Activated naive CD4-positive, alpha-beta T cell treated with anti-CD3 and anti-CD28 coated beads, Interleukin-2, amount 50 U/mL, for 72 hours (primary cell): ENCODE data around the gene TMEM30B. TPM values are rescaled to one million over a fixed set of nuclear protein-coding genes. Genes with fewer than 3 reads are reported as not detected.
"Not testable (repeated sequence)": the region's sequence is repeated elsewhere in the genome, so short reads cannot be mapped to it uniquely, and the experiment has no call there.

ENCODE experiments used
- ATAC-seq, 2 donors: fragments of 150-1000 bp; cut with Tn5 transposase; 2 replicates each; pipeline ENCODE4 v1.10.0; 2021; ENCODE audit warnings: mild to moderate bottlenecking in 2 of 2, moderate library complexity in 2 of 2
- DNase-seq, 2 donors: peaks; one replicate each; pipeline ENCODE4 v3.0.0; 2021 to 2022; ENCODE audit warnings: low spot score in 2 of 2
- H3K27ac Mint-ChIP-seq, 2 donors: one replicate each; pipeline ENCODE4 v1.8.0; 2022; ENCODE audit warnings: mild to moderate bottlenecking in 2 of 2, mixed read lengths in 2 of 2
- H3K36me3 Mint-ChIP-seq, 2 donors: one replicate each; pipeline ENCODE4 v1.8.0; 2022; ENCODE audit warnings: mixed read lengths in 2 of 2
- H3K9me3 Mint-ChIP-seq, 2 donors: one replicate each; pipeline ENCODE4 v1.8.0; 2022; ENCODE audit warnings: mixed read lengths in 2 of 2
- total RNA-seq, 2 donors: library from RNA; stranded (reverse); gene quantifications; one replicate each; pipeline ENCODE4 v1.2.3, GENCODE V29; 2022

Gene TMEM30B
- total RNA-seq, 2 donors from 2014 or later = 1.4 to 2.1 TPM

DNA sequence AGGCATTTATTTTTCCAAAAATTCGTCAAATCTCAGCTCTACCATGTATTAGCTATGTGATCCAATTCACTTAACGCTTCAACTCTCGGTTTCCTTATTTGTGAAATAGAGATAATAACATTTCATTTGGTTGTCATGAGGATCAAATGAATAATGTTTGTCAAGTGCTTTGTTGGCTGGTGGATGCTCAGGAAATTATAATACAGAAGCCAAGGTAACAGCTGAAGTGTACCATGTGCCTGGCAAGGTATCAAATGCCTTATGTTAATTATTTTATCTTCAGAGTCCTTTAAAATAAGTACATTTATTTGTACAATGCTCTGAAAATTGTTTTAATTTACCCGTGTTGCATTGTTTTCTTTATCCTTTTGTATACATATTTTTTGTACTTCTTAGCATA, 34.2 kb upstream of the TMEM30B start:
- Mint-ChIP-seq H3K9me3 (peaks cover 5 to 14% of the 10 kb centered on the region in 2 donors), H3K36me3 (peaks cover 14 to 40% of the 10 kb centered on the region in 2 donors), H3K27ac (no peak overlapping the region)
- DNase-seq (no peak), ATAC-seq (no peak)

DNA sequence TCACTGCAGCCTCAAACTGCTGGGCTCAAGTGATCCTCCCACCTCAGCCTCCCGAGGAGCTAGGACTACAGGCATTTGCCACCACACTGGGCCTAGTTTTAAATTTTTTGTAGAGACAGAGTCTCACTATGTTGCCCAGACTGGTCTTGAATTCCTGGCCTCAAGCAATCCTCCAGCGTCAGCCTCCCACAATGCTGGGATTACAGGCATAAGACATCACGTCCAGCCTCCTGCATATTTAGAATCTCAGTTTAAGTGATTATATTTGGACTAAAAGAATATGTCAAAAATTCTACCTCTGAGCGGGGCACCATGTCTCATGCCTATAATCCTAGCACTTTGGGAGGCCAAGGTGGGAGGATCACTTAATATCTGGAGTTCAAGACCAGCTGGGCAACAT, 27.6 kb upstream of the TMEM30B start:
- ATAC-seq, DNase-seq: not testable (repeated sequence)
- peak overlapping the region in 1 of 2 donors; percentile 50 for H3K27ac Mint-ChIP-seq
- H3K36me3 Mint-ChIP-seq = peaks cover 35 to 60% of the 10 kb centered on the region in 2 donors
- peaks cover 13 to 25% of the 10 kb centered on the region in 2 donors for H3K9me3 Mint-ChIP-seq

DNA sequence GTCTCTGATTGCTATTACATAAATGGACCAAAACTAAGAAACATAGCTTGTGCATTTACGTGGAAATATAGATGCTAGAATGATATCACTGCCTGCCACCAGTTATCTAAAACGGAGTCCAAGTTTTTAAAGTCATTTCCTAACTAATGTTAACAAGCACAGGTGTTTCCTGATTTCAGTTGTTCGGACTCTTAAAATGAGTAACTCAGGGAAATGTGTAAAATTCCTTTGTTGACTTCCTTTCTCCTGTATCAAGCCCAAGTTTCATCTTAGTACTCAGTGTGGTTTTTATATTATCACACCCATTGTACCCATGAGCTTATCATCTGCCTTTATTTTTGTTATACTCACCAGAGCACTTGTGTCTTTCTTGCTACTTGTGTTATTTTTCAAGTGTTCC, 27.1 kb upstream of the TMEM30B start:
- DNase-seq = no peak
- Mint-ChIP-seq H3K36me3 (peaks cover 35 to 55% of the 10 kb centered on the region in 2 donors), H3K9me3 (peaks cover 13 to 30% of the 10 kb centered on the region in 2 donors), H3K27ac (no peak overlapping the region)
- ATAC-seq = peak in 1 of 2 donors; percentile 37

DNA sequence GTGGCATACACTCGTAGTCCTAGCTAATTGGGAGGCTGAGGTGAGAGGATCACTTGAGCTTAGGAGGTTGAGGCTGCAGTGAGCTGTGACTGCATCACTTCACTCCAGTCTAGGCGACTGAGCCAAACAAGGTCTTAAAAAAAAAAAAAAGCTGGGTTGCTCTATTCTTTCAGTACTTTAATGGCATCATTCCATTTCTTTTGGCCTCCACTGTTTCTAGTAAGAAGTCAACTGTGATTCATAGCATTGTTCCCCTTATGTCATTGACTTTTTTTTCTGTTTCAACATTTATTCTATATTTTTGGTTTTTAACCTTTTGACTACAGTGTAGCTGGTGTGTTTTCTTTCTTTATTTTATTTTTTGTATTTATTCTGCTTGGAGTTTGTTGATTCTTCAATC, 23.6 kb upstream of the TMEM30B start:
- ATAC-seq = peak in 1 of 2 donors; percentile 46
- Mint-ChIP-seq H3K27ac (no peak overlapping the region), H3K36me3 (peaks cover 15 to 28% of the 10 kb centered on the region in 2 donors), H3K9me3 (peaks cover 2 to 18% of the 10 kb centered on the region in 2 donors)
- no peak for DNase-seq

DNA sequence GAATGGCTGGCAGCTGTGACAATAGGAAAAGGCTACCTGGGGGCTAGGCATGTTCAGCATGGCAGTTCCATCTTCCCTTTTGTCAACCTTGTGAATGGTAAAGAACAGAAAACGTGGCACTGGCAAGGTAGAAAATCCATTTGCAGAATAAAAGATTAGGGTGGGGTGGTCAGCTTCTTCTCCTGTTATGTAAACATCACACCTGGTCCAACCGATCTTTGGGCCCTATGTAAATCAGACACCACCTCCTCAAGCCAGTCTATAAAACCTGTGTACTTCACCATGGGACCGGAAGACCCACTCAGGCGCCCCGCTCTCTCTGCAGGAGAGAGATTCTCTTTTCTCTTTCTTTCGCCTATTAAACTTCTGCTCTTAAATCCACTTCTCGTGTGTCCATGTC, 19.6 kb upstream of the TMEM30B start:
- ATAC-seq (no peak), DNase-seq (no peak)
- Mint-ChIP-seq H3K9me3 (peaks cover 0 to 10% of the 10 kb centered on the region in 2 donors), H3K27ac (no peak overlapping the region), H3K36me3 (peaks cover 0 to 11% of the 10 kb centered on the region in 2 donors)

DNA sequence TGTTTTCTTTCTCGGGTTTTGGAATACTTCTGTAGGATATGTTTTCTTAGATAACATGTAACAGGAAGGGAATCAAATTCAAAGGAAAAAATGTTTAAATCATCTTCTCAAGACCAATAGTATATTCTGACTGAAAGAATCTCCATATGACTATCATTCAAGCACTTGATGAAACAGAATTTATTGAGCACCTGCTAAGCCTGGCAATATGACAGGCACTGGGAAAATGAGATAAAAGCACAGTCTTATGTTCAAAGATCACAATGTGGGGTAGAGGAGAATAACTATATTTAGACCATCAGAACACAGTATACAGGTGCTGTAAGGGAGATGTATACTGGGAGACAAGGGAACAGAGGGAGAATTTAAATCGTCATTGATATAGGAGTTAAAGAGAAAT, 19.1 kb upstream of the TMEM30B start:
- H3K36me3 Mint-ChIP-seq = peaks cover 0 to 6% of the 10 kb centered on the region in 2 donors
- DNase-seq (no peak), ATAC-seq (peak; percentile 49 to 53)
- peaks cover 0 to 6% of the 10 kb centered on the region in 2 donors for H3K9me3 Mint-ChIP-seq
- peak overlapping the region; percentile 3 to 12 for H3K27ac Mint-ChIP-seq

DNA sequence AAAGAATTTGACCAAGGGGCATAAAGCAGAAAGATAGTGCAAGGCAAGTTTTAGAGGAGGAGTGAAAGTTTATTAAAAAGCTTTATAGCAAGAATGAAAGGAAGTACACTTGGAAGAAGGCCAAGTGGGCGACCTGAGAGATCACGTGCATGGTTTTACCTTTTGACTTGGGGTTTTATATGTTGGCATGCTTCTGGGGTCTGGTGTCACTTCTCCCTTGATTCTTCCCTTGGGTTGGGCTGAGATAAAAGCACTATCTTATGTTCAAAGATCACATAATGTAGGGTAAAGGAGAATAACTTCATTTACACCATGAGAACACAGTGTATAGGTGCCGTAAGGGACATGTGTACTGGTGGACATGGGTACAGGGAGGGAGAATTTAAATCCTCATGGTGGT, 17.7 kb upstream of the TMEM30B start:
- Mint-ChIP-seq H3K36me3 (no peaks in the 10 kb centered on the region), H3K9me3 (peaks cover 0 to 6% of the 10 kb centered on the region in 2 donors), H3K27ac (no peak overlapping the region)
- DNase-seq (no peak), ATAC-seq (no peak)

DNA sequence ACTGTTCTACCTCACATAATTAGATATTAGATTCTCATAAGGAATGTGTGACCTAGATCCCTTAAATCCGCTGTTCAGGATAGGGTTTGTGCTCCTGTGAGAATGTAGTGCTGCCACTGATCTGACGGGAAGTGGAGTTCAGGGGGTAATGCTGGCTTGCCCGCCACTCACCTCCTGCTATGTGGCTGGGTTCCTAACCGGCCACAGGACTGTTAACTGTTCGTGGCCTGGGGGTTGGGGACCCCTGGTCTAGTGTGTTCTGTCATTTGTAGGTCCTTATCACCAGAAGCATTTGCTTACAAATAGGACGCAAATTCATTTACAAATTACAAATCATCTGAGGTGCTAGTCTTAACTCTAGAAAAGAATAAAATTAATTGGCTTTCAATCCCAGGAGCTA, 16.4 kb upstream of the TMEM30B start:
- ATAC-seq = no peak
- no peaks in the 10 kb centered on the region for H3K36me3 Mint-ChIP-seq
- no peak for DNase-seq
- peak overlapping the region in 1 of 2 donors; percentile 1 for H3K27ac Mint-ChIP-seq
- no peaks in the 10 kb centered on the region for H3K9me3 Mint-ChIP-seq

DNA sequence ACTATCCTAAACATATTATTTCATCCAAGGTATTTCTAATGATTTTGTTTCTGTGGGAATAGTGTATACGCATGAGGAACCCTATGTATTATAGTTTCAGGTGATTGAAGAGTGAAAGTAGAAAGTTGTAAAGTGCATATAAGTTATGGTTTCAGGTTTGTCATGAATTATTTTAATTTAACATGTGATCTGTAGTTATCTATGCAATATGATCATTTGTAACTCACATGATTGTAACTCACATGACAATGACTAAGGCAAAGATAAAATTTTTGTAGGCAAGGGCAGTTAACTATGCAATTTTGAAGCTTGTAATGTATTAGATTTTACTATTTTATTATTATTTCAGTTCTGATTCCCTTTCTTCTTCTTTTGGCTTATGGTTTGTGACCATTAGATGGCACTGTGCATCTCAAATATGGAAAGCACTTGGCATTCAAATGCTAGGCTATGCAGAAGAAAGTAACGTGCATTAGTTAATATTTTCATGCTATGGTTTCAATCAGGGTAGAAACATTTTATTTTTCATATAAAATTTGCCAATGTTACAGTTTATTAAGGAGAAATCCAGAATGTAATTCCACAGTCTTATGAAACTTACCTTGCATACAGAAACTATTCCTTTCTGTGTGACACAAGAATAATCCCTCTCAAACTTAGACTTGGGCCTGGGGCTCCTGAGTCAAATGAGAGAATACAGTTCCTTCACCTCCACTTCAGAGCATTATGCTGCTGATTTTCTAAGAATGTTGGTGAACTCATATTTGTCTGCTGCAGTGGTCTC, 15.8 kb upstream of the TMEM30B start:
- Mint-ChIP-seq H3K27ac (peak overlapping the region; percentile 50 to 59), H3K36me3 (no peaks in the 10 kb centered on the region), H3K9me3 (no peaks in the 10 kb centered on the region)
- DNase-seq (no peak), ATAC-seq (peak; percentile 44 to 61)

DNA sequence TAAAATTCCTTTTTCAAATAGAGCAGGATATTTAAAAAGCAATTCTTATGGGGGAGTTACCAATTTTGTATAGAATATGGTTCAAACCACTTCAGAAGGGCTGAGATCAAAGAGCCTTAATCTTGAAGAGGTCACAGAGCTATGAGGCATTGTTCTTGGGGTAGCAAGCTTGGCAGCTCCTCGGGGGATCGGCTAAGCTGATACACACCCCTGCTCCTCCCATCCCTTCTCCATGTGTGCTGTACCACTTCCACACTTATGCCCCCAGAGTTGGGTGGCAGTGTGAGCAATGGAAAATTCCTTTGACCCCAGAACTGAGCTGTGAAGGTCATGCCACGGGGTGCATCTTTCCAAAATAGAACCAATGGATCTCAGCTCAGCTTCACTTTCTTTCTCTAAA, 15.0 kb upstream of the TMEM30B start:
- Mint-ChIP-seq H3K36me3 (no peaks in the 10 kb centered on the region), H3K27ac (peak overlapping the region; percentile 50 to 59), H3K9me3 (no peaks in the 10 kb centered on the region)
- ATAC-seq (no peak), DNase-seq (no peak)

DNA sequence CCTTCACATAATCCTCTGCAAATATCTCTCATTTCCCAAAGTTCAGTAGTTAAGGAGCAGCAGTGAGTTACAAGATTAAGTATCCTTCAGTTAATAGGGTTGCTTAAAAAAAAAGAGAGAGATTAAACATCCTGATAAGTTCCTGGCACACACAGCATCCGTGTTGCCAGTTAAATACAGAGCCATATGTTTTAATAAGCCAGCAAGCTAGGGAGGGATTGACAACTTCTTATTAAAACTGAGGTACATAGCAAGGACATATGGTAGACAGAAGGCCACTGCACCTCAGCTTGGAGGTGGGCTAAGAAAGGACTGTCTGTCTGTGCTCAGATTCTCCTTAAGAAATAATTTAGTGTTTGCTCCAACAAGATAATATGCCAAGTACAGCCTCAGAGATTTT, 9.6 kb upstream of the TMEM30B start:
- no peak for ATAC-seq
- H3K27ac Mint-ChIP-seq = no peak overlapping the region
- no peak for DNase-seq
- H3K9me3 Mint-ChIP-seq = no peaks in the 10 kb centered on the region
- no peaks in the 10 kb centered on the region for H3K36me3 Mint-ChIP-seq

DNA sequence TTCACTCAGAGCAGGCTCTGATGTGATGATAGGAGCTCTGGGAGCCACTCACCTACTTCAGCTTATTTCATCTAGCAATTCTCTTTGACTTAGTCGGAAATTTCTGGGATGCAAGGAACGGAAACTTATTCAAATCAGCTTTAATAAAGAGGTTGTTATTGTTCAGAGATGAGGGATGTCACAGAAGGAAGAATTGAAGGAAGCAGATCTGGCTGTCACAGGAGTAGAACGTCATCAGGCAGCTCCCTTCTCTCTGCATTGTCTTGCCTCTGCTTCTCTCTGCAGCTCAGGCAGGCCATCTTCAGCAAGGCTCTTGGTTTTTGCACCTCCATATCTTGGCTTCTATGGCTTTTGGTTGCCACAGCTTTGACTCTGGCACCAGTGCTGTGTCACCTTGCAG, 7.6 kb upstream of the TMEM30B start:
- no peak overlapping the region for H3K27ac Mint-ChIP-seq
- DNase-seq (no peak), ATAC-seq (no peak)
- no peaks in the 10 kb centered on the region for H3K36me3 Mint-ChIP-seq
- no peaks in the 10 kb centered on the region for H3K9me3 Mint-ChIP-seq

DNA sequence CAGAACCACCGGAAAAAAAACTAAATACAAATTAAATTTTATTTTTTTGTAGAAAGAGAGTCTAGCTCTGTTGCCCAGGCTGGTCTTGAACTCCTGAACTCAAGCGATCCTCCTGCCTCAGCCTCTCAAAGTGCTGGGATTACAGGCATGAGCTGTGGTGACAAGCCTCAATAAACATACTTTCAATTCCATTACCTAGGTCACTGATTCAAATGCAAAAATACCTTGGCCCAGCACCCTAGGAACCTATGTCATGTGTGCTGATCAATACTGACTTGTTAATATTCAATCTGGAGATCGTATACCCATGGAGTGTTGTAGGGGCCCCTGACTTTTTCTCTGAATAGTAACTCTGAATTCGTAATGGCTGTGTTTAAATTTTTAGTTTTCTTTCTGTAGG, 7.1 kb upstream of the TMEM30B start:
- no peak overlapping the region for H3K27ac Mint-ChIP-seq

DNA sequence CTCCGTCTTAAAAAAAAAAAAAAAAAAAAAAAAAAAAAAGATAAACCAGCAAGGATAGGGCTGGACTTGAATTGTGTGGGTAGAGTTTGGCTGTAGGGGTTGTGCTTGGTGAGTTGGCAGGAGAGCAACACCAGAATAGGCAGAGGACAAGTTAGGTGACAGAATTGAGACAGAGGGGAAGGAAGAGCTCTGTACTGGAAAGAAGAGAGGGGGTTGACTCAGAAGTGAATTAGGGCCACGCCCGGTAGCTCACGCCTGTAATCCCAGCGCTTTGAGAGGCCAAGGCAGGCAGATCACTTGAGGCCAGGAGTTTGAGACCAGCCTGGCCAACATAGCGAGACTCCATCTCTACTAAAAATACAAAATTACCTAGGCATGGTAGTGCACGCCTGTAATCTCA, 6.1 kb upstream of the TMEM30B start:
- H3K27ac Mint-ChIP-seq = no peak overlapping the region
- ATAC-seq (no peak), DNase-seq (no peak)
- H3K36me3 Mint-ChIP-seq = no peaks in the 10 kb centered on the region
- no peaks in the 10 kb centered on the region for H3K9me3 Mint-ChIP-seq

More for the DNA sequence above, 7.1 kb upstream of the TMEM30B start:
- DNase-seq (no peak), ATAC-seq (no peak)
- Mint-ChIP-seq H3K9me3 (no peaks in the 10 kb centered on the region), H3K36me3 (no peaks in the 10 kb centered on the region)

DNA sequence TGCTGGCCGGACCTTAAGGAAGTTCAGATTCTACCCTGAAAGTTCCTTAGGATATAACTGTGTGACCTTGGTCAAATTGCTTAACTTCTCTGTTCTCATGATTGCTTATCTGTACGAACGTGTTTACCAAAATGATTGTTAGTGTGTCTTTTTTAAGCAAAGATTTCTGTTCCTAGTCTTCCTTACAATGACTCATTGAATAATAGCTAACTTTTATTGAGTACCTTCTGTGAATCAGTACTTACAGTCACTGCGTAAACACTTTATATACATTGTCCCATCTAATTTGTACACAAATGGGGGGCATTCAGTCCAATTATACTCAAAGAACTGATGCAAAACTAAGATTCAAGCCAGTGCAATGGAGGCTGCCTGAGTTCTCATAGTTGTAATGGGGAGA, 4.2 kb upstream of the TMEM30B start:
- Mint-ChIP-seq H3K27ac (no peak overlapping the region), H3K9me3 (no peaks in the 10 kb centered on the region), H3K36me3 (peaks cover 0 to 3% of the 10 kb centered on the region in 2 donors)
- DNase-seq (no peak), ATAC-seq (no peak)

DNA sequence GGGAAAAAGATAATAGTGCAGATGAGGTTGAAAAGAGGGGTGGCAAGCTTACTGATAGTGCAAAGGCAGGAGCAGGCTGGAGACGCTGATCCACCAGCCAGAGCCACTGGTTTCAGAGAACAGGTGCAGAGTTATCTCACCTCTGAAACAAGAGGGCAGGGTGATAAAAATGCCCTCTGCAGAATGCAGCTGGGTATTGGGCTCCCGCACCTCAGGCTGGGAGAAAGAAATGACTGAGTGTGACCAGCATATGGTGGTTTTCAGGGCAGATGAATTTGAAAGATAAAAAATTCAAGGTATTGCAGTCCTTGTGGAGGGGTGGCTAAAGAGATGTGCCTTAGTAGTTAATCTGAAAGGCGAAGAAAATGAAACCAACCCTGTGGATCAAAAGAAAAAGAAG, 2.9 kb upstream of the TMEM30B start:
- Mint-ChIP-seq H3K36me3 (peaks cover 0 to 7% of the 10 kb centered on the region in 2 donors), H3K9me3 (no peaks in the 10 kb centered on the region), H3K27ac (no peak overlapping the region)
- DNase-seq = no peak
- ATAC-seq = no peak

DNA sequence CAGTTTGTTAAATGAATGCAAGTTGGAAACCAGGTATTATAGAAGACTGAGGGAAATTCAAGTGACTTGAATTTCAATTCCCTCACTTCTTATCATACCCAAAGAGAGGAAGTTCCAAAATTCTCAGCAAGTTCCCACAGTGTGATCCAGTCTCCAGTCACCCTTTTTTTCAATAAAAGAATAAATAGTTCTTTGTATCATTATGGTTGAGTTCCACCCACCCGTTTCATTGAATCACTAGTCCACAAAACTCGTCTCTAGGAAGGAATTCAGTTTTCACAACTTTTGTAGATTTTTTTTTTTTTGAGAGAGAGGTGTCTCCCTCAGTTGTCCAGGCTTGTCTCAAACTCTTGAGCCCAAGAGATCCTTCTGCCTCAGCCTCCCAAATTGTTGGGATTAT, 1.6 kb upstream of the TMEM30B start:
- Mint-ChIP-seq H3K9me3 (no peaks in the 10 kb centered on the region), H3K36me3 (peaks cover 0 to 7% of the 10 kb centered on the region in 2 donors), H3K27ac (no peak overlapping the region)
- DNase-seq (no peak), ATAC-seq (no peak)

DNA sequence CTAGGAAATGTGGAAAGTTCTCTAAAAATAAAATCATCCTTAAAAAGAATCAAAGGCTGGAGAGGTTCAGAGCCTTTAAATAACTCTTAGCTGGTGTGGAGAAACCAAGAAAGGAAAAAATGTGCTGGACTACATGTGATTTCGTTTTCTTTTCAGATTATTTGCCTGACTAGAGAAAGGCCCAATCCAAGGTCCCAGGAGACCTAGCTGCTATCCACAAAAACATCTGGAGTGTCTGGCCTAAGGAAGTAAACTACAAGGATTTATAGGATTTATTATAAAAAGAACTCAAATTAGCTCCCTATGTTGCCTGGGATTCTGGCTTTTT, 774 bp upstream of the TMEM30B start:
- peak overlapping the region in 1 of 2 donors; percentile 91 for H3K27ac Mint-ChIP-seq
- peaks cover 0 to 7% of the 10 kb centered on the region in 2 donors for H3K36me3 Mint-ChIP-seq
- ATAC-seq (no peak), DNase-seq (no peak)
- H3K9me3 Mint-ChIP-seq = no peaks in the 10 kb centered on the region
